SK-N-SH (cell line): ENCODE results near the gene PRCC. TPM values are rescaled to one million over a fixed set of nuclear protein-coding genes. Genes with fewer than 3 reads are reported as not detected.

Source experiments
- CTCF ChIA-PET: fragments of 300-600, 350-600 bp; formaldehyde crosslinking; extraction: SDS; loops from one replicate; lab custom pipeline; 2021; lab: Yijun Ruan, JAX
- POLR2A ChIA-PET: fragments of 350-600 bp; sonication (Branson Sonifier 250); formaldehyde crosslinking; extraction: SDS; loops from one replicate; lab custom pipeline; 2020; ENCODE audit warnings: antibody characterized with exemption, inconsistent platforms; lab: Yijun Ruan, JAX
- DNase-seq: peaks from one replicate; pipeline ENCODE4 v3.0.0; 2012
- H2AFZ ChIP-seq: fragments of 200-600 bp; sonication (generic); 2 replicates; pipeline ENCODE4 v1.8.1; 2016; ENCODE audit warnings: antibody characterized with exemption, mild to moderate bottlenecking, low read depth
- H3F3A ChIP-seq: fragments of 200-600 bp; sonication (generic); replicated peaks from 2 replicates; pipeline ENCODE3; 2016; ENCODE audit warnings: antibody characterized with exemption, mild to moderate bottlenecking; ENCODE audit not compliant: insufficient read depth
- H3K27ac ChIP-seq, 2 experiments: fragments of 200-500 bp in 1 of 2; fragments of 200-600 bp in 1 of 2; sonication (Bioruptor generic) in 1 of 2; sonication (generic), shearing (Covaris generic) in 1 of 2; 2 replicates each; pipeline versions ENCODE4 v1.5.1 to v1.6.1; 2014 to 2016; ENCODE audit warnings: low read depth in 2 of 2, inconsistent platforms in 1 of 2, low read length in 1 of 2, mild to moderate bottlenecking in 1 of 2, mixed read lengths in 1 of 2
- H3K27me3 ChIP-seq: fragments of 200-600 bp; sonication (generic), shearing (Covaris generic); 2 replicates; pipeline ENCODE4 v1.6.1; 2016; ENCODE audit warnings: mixed run types; ENCODE audit not compliant: insufficient read depth
- H3K36me3 ChIP-seq, 2 experiments: fragments of 200-500 bp in 1 of 2; fragments of 200-600 bp in 1 of 2; sonication (Bioruptor generic) in 1 of 2; sonication (generic) in 1 of 2; replicated peaks in 1 of 2; 2 replicates each; pipeline versions ENCODE3 to v1.5.1; 2014 to 2016; ENCODE audit warnings: low read length in 1 of 2, mild to moderate bottlenecking in 1 of 2; ENCODE audit not compliant: insufficient read depth in 2 of 2, control insufficient read depth in 1 of 2
- H3K4me1 ChIP-seq, 2 experiments: fragments of 200-500 bp in 1 of 2; fragments of 200-600 bp in 1 of 2; sonication (Bioruptor generic) in 1 of 2; sonication (generic), shearing (Covaris generic) in 1 of 2; 2 replicates each; pipeline versions ENCODE4 v1.5.1 to v1.6.1; 2014 to 2016; ENCODE audit warnings: low read depth in 1 of 2, low read length in 1 of 2, mixed run types in 1 of 2; ENCODE audit not compliant: insufficient read depth in 2 of 2, control insufficient read depth in 1 of 2
- H3K4me2 ChIP-seq: fragments of 200-600 bp; sonication (generic), shearing (Covaris generic); 2 replicates; pipeline ENCODE4 v1.6.1; 2017; ENCODE audit warnings: mixed run types
- H3K4me3 ChIP-seq, 2 experiments: fragments of 200-500 bp in 1 of 2; fragments of 200-600 bp in 1 of 2; sonication (Bioruptor generic) in 1 of 2; sonication (generic), shearing (Covaris generic) in 1 of 2; 2 replicates each; pipeline versions ENCODE4 v1.5.1 to v1.8.1; 2014 to 2016; ENCODE audit warnings: low read depth in 2 of 2, inconsistent platforms in 1 of 2, low read length in 1 of 2, mild to moderate bottlenecking in 1 of 2, mixed read lengths in 1 of 2, moderate library complexity in 1 of 2
- H3K79me2 ChIP-seq: fragments of 200-600 bp; sonication (generic); 2 replicates; pipeline ENCODE4 v1.8.1; 2017; ENCODE audit warnings: mild to moderate bottlenecking; ENCODE audit not compliant: insufficient read depth
- H3K9ac ChIP-seq: fragments of 200-600 bp; sonication (generic); 2 replicates; pipeline ENCODE4 v1.6.1; 2017; ENCODE audit warnings: mixed run types
- H3K9me2 ChIP-seq: fragments of 200-600 bp; sonication (generic); 2 replicates; pipeline ENCODE4 v1.6.1; 2017; ENCODE audit warnings: mixed run types
- H3K9me3 ChIP-seq: fragments of 200-600 bp; sonication (generic); 2 replicates; pipeline ENCODE4 v1.6.1; 2017; ENCODE audit warnings: mixed run types, mild to moderate bottlenecking, moderate library complexity
- H4K20me1 ChIP-seq: fragments of 200-600 bp; sonication (generic); 2 replicates; pipeline ENCODE4 v1.6.1; 2017; ENCODE audit warnings: mild to moderate bottlenecking, mixed run types; ENCODE audit not compliant: insufficient read depth
- FOXJ3 ChIP-seq: sonication (generic); formaldehyde crosslinking; IDR thresholded peaks from 2 replicates; pipeline ENCODE4 v1.5.1; 2020; ENCODE audit warnings: mild to moderate bottlenecking, missing genetic modification reagents
- JUND ChIP-seq: IDR thresholded peaks from 2 replicates; pipeline ENCODE4 v1.4.0; 2012
- MEF2A ChIP-seq: IDR thresholded peaks from 2 replicates; pipeline ENCODE4 v1.4.0; 2012; ENCODE audit warnings: low read depth, borderline replicate concordance
- RXRA ChIP-seq: IDR thresholded peaks from 2 replicates; pipeline ENCODE4 v1.4.0; 2012; ENCODE audit warnings: low read depth, mild to moderate bottlenecking, borderline replicate concordance
- TAF1 ChIP-seq: IDR thresholded peaks from 2 replicates; pipeline ENCODE4 v1.6.1; 2012; ENCODE audit warnings: low read depth, mild to moderate bottlenecking, low read length, moderate library complexity, borderline replicate concordance
- YY1 ChIP-seq: IDR thresholded peaks from 2 replicates; pipeline ENCODE4 v1.4.0; 2012; ENCODE audit warnings: low read depth, mild to moderate bottlenecking
- whole genome bisulfite sequencing: methylation state at CpG from one replicate; pipeline ENCODE4 v1.1.6; 2017; ENCODE audit warnings: low lambda C conversion rate; 5-methylcytosine and 5-hydroxymethylcytosine counted together
- polyA plus RNA-seq, 3 experiments: library from polyadenylated mRNA; depleted of rRNA; stranded (reverse); fragments of >200 nt; gene quantifications; 2 replicates each; pipeline ENCODE4 v1.2.3, GENCODE V29; 2012
- TF ChIP-seq, protein P1 (sequence below): IDR thresholded peaks from 2 replicates; pipeline ENCODE4 v1.4.0; 2012; ENCODE audit warnings: low read depth, borderline replicate concordance
- TF ChIP-seq, protein P2 (sequence below): IDR thresholded peaks from 2 replicates; pipeline ENCODE4 v1.4.0; 2012; ENCODE audit warnings: low read depth
- TF ChIP-seq, protein P3 (sequence below): fragments of 150-350 bp; IDR thresholded peaks from 2 replicates; pipeline ENCODE4 v1.6.1; 2017; ENCODE audit warnings: antibody characterized with exemption, low read length, low read depth, borderline replicate concordance
- TF ChIP-seq, protein P4 (sequence below): fragments of 200-600 bp; sonication (generic); IDR thresholded peaks from 2 replicates; pipeline ENCODE4 v1.6.1; 2017; ENCODE audit warnings: antibody characterized with exemption, mild to moderate bottlenecking, moderate library complexity

Gene PRCC
- polyA plus RNA-seq, 1 of the 3 experiments (the other 2 are of a cell fraction): 39.2 TPM

DNA sequence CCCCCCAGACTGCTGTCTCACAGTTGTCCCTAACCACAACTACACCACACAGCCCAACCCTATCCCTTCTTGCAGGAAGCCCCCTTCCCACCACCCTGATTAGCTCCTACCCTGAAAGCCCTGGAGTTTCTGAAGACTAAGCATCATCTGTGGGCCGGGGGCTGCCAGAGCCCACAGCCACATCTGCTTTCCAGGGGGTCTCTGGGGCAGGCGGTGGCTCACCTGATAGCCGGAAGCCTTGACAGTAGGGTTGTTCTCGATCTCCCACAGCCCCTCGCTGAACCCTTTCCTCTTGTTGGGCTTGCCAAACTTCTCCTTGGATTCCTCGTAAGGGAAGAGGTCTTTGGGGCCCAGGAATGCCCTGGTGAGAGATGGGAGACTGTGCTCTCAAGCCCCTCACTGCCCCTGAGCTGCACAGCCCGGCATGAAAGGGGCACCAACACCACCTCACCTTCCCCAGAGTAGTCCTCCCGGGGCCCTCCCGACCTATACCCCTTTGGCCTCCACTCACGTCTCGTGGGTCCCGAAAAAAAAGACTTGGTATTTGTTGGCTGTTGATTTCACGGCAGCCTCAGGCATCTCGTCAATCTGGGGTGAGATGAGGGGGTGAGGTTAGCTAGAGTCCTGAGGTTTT lies 22.4 kb upstream of the PRCC start:
- ChIA-PET CTCF (interaction anchor here (0.7 to 8.6 kb wide), 5 partner anchors 19 to 182 kb away, joined by 3 to 42 read pairs (median 3); no protein-coding TSS in a partner anchor), POLR2A (no interaction called here)
- Histone ChIP-seq H3F3A (peaks cover 58% of the 10 kb centered on the region), H3K9me3 (no peaks in the 10 kb centered on the region), H3K4me3 (no peak overlapping the region), H3K79me2 (peaks cover 66% of the 10 kb centered on the region), H2AFZ (no peak overlapping the region), H3K4me2 (no peak overlapping the region), H3K4me1 (peaks cover 40 to 51% of the 10 kb centered on the region in 2 experiments), H3K9me2 (no peaks in the 10 kb centered on the region), H3K36me3 (peaks cover 12 to 42% of the 10 kb centered on the region in 2 experiments), H3K9ac (no peak overlapping the region), H3K27ac (peak overlapping the region; percentile 27 to 100; a peak in 3 of 4 replicates), H3K27me3 (no peaks in the 10 kb centered on the region), H4K20me1 (no peaks in the 10 kb centered on the region)
- TF ChIP-seq, protein P1, sequence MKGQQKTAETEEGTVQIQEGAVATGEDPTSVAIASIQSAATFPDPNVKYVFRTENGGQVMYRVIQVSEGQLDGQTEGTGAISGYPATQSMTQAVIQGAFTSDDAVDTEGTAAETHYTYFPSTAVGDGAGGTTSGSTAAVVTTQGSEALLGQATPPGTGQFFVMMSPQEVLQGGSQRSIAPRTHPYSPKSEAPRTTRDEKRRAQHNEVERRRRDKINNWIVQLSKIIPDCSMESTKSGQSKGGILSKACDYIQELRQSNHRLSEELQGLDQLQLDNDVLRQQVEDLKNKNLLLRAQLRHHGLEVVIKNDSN: no peak
- TF ChIP-seq MEF2A: no peak
- TF ChIP-seq RXRA: no peak
- no peak for TF ChIP-seq TAF1
- TF ChIP-seq, protein P2, sequence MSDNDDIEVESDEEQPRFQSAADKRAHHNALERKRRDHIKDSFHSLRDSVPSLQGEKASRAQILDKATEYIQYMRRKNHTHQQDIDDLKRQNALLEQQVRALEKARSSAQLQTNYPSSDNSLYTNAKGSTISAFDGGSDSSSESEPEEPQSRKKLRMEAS: no peak
- TF ChIP-seq, protein P3, sequence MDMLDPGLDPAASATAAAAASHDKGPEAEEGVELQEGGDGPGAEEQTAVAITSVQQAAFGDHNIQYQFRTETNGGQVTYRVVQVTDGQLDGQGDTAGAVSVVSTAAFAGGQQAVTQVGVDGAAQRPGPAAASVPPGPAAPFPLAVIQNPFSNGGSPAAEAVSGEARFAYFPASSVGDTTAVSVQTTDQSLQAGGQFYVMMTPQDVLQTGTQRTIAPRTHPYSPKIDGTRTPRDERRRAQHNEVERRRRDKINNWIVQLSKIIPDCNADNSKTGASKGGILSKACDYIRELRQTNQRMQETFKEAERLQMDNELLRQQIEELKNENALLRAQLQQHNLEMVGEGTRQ: no peak
- DNase-seq: no peak
- 88% methylated on average over 10 of the region's 14 CpGs for WGBS

DNA sequence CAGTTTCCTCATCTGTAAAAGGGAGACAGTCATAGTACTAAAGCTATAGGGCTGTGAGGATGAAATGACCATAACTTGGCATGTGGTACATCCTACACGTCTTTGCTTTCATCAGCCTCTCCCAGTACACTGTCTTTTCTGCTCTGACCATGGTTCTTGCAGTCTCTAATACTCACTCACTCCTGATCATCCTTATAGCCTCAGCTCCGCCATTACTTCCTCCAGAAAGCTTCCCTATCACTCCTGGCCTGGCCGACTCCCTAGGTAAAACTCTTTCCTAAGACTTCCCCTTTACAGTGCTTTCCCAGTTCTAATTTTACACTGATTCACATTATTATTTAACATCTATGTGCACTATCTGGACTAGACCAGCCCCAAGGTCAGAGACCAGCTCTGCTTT lies 21.5 kb upstream of the PRCC start:
- Histone ChIP-seq H4K20me1 (no peaks in the 10 kb centered on the region), H3F3A (peaks cover 58% of the 10 kb centered on the region), H3K36me3 (peaks cover 12 to 42% of the 10 kb centered on the region in 2 experiments), H3K79me2 (peaks cover 66% of the 10 kb centered on the region), H3K27me3 (no peaks in the 10 kb centered on the region), H3K27ac (peak overlapping the region; percentile 100), H3K9ac (peak overlapping the region; percentile 100), H3K9me3 (no peaks in the 10 kb centered on the region), H3K4me2 (peak overlapping the region; percentile 88), H3K9me2 (no peaks in the 10 kb centered on the region), H3K4me3 (peak overlapping the region; percentile 64 to 98; a peak in 2 of 4 replicates), H2AFZ (no peak overlapping the region), H3K4me1 (peaks cover 37 to 54% of the 10 kb centered on the region in 2 experiments)
- WGBS: 92% methylated on average over 3 of the region's 3 CpGs
- no peak for TF ChIP-seq YY1
- TF ChIP-seq, protein P3: no peak
- no peak for TF ChIP-seq JUND
- no peak for TF ChIP-seq FOXJ3
- TF ChIP-seq, protein P4, sequence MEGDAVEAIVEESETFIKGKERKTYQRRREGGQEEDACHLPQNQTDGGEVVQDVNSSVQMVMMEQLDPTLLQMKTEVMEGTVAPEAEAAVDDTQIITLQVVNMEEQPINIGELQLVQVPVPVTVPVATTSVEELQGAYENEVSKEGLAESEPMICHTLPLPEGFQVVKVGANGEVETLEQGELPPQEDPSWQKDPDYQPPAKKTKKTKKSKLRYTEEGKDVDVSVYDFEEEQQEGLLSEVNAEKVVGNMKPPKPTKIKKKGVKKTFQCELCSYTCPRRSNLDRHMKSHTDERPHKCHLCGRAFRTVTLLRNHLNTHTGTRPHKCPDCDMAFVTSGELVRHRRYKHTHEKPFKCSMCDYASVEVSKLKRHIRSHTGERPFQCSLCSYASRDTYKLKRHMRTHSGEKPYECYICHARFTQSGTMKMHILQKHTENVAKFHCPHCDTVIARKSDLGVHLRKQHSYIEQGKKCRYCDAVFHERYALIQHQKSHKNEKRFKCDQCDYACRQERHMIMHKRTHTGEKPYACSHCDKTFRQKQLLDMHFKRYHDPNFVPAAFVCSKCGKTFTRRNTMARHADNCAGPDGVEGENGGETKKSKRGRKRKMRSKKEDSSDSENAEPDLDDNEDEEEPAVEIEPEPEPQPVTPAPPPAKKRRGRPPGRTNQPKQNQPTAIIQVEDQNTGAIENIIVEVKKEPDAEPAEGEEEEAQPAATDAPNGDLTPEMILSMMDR: no peak
- ChIA-PET CTCF (interaction anchor here (0.6 to 8.6 kb wide), 5 partner anchors 20 to 181 kb away, joined by 3 to 42 read pairs (median 4); no protein-coding TSS in a partner anchor), POLR2A (interaction anchor here (1.3 kb wide), 1 partner anchor 56 kb away, joined by 3 read pairs; no protein-coding TSS in a partner anchor)
- DNase-seq: no peak
